ENCODE data around the gene MYH9. TPM values are rescaled to one million over a fixed set of nuclear protein-coding genes. Genes with fewer than 3 reads are reported as not detected.
"Not testable (repeated sequence)": the region's sequence is repeated elsewhere in the genome, so short reads cannot be mapped to it uniquely, and the experiment has no call there.

MYH9 gene
- total RNA-seq, 1 donor from 2014 or later, result 122 TPM

DNA sequence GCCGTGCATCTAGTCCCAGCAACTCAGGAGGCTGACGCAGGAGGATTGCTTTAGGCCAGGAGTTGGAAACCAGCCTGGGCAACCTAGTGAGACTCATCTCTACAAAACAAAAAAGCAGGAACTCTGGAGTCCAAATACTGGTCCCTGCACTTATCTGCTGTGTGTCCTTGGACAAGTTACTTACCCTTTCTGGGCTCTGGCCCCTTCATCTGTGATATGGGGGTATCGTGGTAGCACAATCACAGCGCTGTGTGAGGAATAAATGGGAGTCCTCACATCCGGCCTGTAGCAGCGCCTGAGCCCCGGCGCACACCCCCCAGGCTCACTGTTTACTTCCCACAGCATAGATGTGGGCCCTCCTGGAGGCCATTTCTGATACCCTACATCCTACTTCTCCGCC lies 44.2 kb upstream of the MYH9 start:
- Mint-ChIP-seq H3K4me1 (ENCODE audit: low read depth, unreplicated experiment) (no peaks in the 10 kb centered on the region), H3K36me3 (ENCODE audit: unreplicated experiment) (no peaks in the 10 kb centered on the region), H3K27ac (ENCODE audit: unreplicated experiment) (no peak overlapping the region), H3K9me3 (ENCODE audit: unreplicated experiment) (peaks cover 7% of the 10 kb centered on the region), H3K27me3 (ENCODE audit: unreplicated experiment) (peaks cover 7% of the 10 kb centered on the region), H3K4me3 (ENCODE audit: unreplicated experiment) (no peak overlapping the region)
- TF ChIP-seq, protein P1, sequence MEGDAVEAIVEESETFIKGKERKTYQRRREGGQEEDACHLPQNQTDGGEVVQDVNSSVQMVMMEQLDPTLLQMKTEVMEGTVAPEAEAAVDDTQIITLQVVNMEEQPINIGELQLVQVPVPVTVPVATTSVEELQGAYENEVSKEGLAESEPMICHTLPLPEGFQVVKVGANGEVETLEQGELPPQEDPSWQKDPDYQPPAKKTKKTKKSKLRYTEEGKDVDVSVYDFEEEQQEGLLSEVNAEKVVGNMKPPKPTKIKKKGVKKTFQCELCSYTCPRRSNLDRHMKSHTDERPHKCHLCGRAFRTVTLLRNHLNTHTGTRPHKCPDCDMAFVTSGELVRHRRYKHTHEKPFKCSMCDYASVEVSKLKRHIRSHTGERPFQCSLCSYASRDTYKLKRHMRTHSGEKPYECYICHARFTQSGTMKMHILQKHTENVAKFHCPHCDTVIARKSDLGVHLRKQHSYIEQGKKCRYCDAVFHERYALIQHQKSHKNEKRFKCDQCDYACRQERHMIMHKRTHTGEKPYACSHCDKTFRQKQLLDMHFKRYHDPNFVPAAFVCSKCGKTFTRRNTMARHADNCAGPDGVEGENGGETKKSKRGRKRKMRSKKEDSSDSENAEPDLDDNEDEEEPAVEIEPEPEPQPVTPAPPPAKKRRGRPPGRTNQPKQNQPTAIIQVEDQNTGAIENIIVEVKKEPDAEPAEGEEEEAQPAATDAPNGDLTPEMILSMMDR (IDR thresholded peaks at IDR 0.05; ENCODE audit: partially characterized antibody, unreplicated experiment), result no peak
- DNase-seq, result no peak

GRCh38 chr22:36430863-36431262 lies 43.1 kb upstream of the MYH9 start:
- peaks cover 5% of the 10 kb centered on the region for H3K4me1 Mint-ChIP-seq (ENCODE audit: low read depth, unreplicated experiment)
- TF ChIP-seq, protein P1 (IDR thresholded peaks at IDR 0.05; ENCODE audit: partially characterized antibody, unreplicated experiment), result no peak
- peaks cover 6% of the 10 kb centered on the region for H3K9me3 Mint-ChIP-seq (ENCODE audit: unreplicated experiment)
- peaks cover 7% of the 10 kb centered on the region for H3K27me3 Mint-ChIP-seq (ENCODE audit: unreplicated experiment)
- DNase-seq, result no peak
- no peaks in the 10 kb centered on the region for H3K36me3 Mint-ChIP-seq (ENCODE audit: unreplicated experiment)
- H3K4me3 Mint-ChIP-seq (ENCODE audit: unreplicated experiment), result no peak overlapping the region
- no peak overlapping the region for H3K27ac Mint-ChIP-seq (ENCODE audit: unreplicated experiment)

GRCh38 chr22:36427952-36428351 lies 40.2 kb upstream of the MYH9 start:
- H3K4me1 Mint-ChIP-seq (ENCODE audit: low read depth, unreplicated experiment); H3K9me3 Mint-ChIP-seq (ENCODE audit: unreplicated experiment); H3K27ac Mint-ChIP-seq (ENCODE audit: unreplicated experiment); DNase-seq; H3K4me3 Mint-ChIP-seq (ENCODE audit: unreplicated experiment); H3K27me3 Mint-ChIP-seq (ENCODE audit: unreplicated experiment); H3K36me3 Mint-ChIP-seq (ENCODE audit: unreplicated experiment): not testable (repeated sequence)

DNA sequence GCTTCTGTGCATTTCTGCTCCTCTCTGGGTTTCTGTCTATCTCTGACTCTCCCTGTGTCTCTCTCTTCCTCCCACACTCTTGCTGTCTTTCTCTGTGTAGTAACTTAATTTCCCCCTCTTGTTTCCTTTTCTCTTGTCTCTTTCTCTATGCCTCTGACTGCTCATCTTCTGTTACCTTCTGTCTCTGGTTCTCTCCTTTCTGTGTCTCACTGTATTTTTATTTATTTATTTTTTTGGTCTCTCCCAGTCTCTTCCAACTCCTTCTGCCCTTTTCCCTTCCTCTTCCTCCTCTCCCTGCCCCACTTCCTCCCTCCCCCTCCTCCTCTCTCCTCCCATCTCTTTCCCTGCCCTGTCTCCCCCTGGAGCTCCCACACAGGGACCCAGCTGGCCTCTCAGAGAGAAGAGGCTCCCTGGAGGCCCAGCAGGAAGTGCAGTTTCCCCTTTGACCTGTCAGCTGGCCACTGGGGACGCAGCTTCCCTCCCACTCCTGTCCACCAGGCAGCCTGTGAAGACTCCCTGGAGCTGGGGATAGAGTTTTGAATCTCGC lies 38.3 kb upstream of the MYH9 start:
- Mint-ChIP-seq H3K4me1 (ENCODE audit: low read depth, unreplicated experiment) (peaks cover 10% of the 10 kb centered on the region), H3K27ac (ENCODE audit: unreplicated experiment) (peak overlapping the region; percentile 91), H3K27me3 (ENCODE audit: unreplicated experiment) (peaks cover 4% of the 10 kb centered on the region), H3K9me3 (ENCODE audit: unreplicated experiment) (peaks cover 1% of the 10 kb centered on the region), H3K36me3 (ENCODE audit: unreplicated experiment) (no peaks in the 10 kb centered on the region), H3K4me3 (ENCODE audit: unreplicated experiment) (peak overlapping the region; percentile 30)
- TF ChIP-seq, protein P1 (IDR thresholded peaks at IDR 0.05; ENCODE audit: partially characterized antibody, unreplicated experiment), result no peak
- peak; percentile 80 for DNase-seq

- Mint-ChIP-seq H3K9me3 (ENCODE audit: unreplicated experiment) (peaks cover 1% of the 10 kb centered on the region), H3K4me1 (ENCODE audit: low read depth, unreplicated experiment) (peaks cover 11% of the 10 kb centered on the region), H3K27ac (ENCODE audit: unreplicated experiment) (peak overlapping the region; percentile 40), H3K27me3 (ENCODE audit: unreplicated experiment) (peaks cover 4% of the 10 kb centered on the region), H3K4me3 (ENCODE audit: unreplicated experiment) (peak overlapping the region; percentile 48), H3K36me3 (ENCODE audit: unreplicated experiment) (no peaks in the 10 kb centered on the region)
- TF ChIP-seq, protein P1 (IDR thresholded peaks at IDR 0.05; ENCODE audit: partially characterized antibody, unreplicated experiment), result no peak
- DNase-seq, result no peak
These were observed 37.3 kb upstream of the MYH9 start for GRCh38 chr22:36424901-36425579.

DNA sequence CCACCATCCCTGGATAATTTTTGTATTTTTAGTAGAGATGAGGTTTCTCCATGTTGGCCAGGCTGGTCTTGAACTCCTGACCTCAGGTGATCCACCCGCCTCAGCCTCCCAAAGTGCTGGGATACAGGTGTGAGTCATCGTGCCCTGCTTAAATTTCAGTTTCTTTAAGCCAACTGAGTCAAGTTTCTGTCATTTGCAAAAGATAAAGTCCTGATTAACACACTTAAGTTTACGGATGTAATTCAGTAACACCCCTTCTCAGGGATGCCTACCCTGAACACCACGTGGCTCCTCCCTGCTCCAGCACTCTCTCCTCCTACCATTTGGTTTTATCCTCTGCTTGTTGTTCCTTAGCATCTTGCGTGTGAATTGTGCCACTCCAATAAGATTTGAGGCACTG lies 36.7 kb upstream of the MYH9 start:
- H3K27me3 Mint-ChIP-seq (ENCODE audit: unreplicated experiment); H3K36me3 Mint-ChIP-seq (ENCODE audit: unreplicated experiment); H3K27ac Mint-ChIP-seq (ENCODE audit: unreplicated experiment); H3K9me3 Mint-ChIP-seq (ENCODE audit: unreplicated experiment); DNase-seq; H3K4me3 Mint-ChIP-seq (ENCODE audit: unreplicated experiment): not testable (repeated sequence)
- peaks cover 13% of the 10 kb centered on the region for H3K4me1 Mint-ChIP-seq (ENCODE audit: low read depth, unreplicated experiment)

Data from glutamatergic neuron (in vitro differentiated cells).